ENCODE data around the gene LRRC8C. TPM values are rescaled to one million over a fixed set of nuclear protein-coding genes. Genes with fewer than 3 reads are reported as not detected.

The LRRC8C gene
- total and polyA plus RNA-seq, 2 donors (not counting 1 experiment from before 2014, with no cell fraction given) = 3.9 to 6.8 TPM

- H3K4me1 ChIP-seq (ENCODE audit: control insufficient read depth in 2 of 2, insufficient read depth in 2 of 2, low read length in 2 of 2) = peaks cover 0 to 2% of the 10 kb centered on the region in 2 donors
- H3K4me3 Mint-ChIP-seq = no peak overlapping the region
- H2AFZ ChIP-seq (ENCODE audit: insufficient read depth, low read depth, low read length, poor library complexity, severe bottlenecking) = no peak overlapping the region
- POLR2A ChIA-PET = no interaction called here
- peaks cover 87% of the 10 kb centered on the region for H3K79me2 ChIP-seq (ENCODE audit: control insufficient read depth, insufficient read depth, low read length)
- no peaks in the 10 kb centered on the region for H3K27me3 ChIP-seq (replicated peaks in 1 of 4; ENCODE audit: control extremely low read depth in 1 of 4, control insufficient read depth in 3 of 4, insufficient read depth in 4 of 4, low read length in 3 of 4)
- peaks cover 11% of the 10 kb centered on the region for H3K4me1 Mint-ChIP-seq
- H3K9me3 Mint-ChIP-seq (ENCODE audit: insufficient read depth) = peaks cover 5% of the 10 kb centered on the region
- H3K9me3 ChIP-seq (ENCODE audit: control extremely low read depth in 1 of 3, control insufficient read depth in 2 of 3, insufficient read depth in 1 of 3, low read length in 2 of 3) = peaks cover 0 to 1% (median 0%) of the 10 kb centered on the region in 3 donors
- DNase-seq (no peak), ATAC-seq (ENCODE audit: low read depth) (no peak)
- H3K27ac ChIP-seq (ENCODE audit: low read length in 2 of 2) = no peak overlapping the region
- no peaks in the 10 kb centered on the region for H3K27me3 Mint-ChIP-seq
- H3K4me2 ChIP-seq (replicated peaks; ENCODE audit: low read depth, low read length, poor library complexity, severe bottlenecking) = no peak overlapping the region
- no peak overlapping the region for H3K4me3 ChIP-seq (ENCODE audit: control extremely low read depth in 1 of 5, extremely low read depth in 1 of 5, insufficient read depth in 1 of 5, low read depth in 2 of 5, low read length in 4 of 5)
- H3K9ac ChIP-seq (ENCODE audit: low read length) = no peak overlapping the region
- intact Hi-C loops (cut with micrococcal nuclease) = no loop called here
- CTCF ChIA-PET = no interaction called here
- no peak for TF ChIP-seq EZH2 (IDR thresholded peaks at IDR 0.05; ENCODE audit: borderline replicate concordance, insufficient read depth, low read depth, low read length, poor library complexity, severe bottlenecking)
- no peak for TF ChIP-seq CTCF (IDR thresholded peaks at IDR 0.05)
- H3K27ac Mint-ChIP-seq = no peak overlapping the region
- no peaks in the 10 kb centered on the region for H4K20me1 ChIP-seq (ENCODE audit: control insufficient read depth, insufficient read depth, low read length, poor library complexity, severe bottlenecking)
- no peaks in the 10 kb centered on the region for H3K36me3 ChIP-seq (replicated peaks in 1 of 2; ENCODE audit: control extremely low read depth in 1 of 2, control insufficient read depth in 1 of 2, extremely low read depth in 1 of 2, insufficient read depth in 2 of 2, low read length in 1 of 2)
Measured at GRCh38 chr1:89640440-89640839, 7.5 kb downstream of the LRRC8C start.

GRCh38 chr1:89641781-89642180 is 8.9 kb downstream of the LRRC8C start:
- H3K4me1 ChIP-seq (ENCODE audit: control insufficient read depth in 2 of 2, insufficient read depth in 2 of 2, low read length in 2 of 2) = no peaks in the 10 kb centered on the region
- Mint-ChIP-seq H3K27ac (no peak overlapping the region), H3K4me3 (no peak overlapping the region), H3K9me3 (ENCODE audit: insufficient read depth) (peaks cover 7% of the 10 kb centered on the region), H3K27me3 (no peaks in the 10 kb centered on the region), H3K4me1 (peaks cover 4% of the 10 kb centered on the region)
- H3K36me3 ChIP-seq (replicated peaks in 1 of 2; ENCODE audit: control extremely low read depth in 1 of 2, control insufficient read depth in 1 of 2, extremely low read depth in 1 of 2, insufficient read depth in 2 of 2, low read length in 1 of 2) = no peaks in the 10 kb centered on the region
- no peaks in the 10 kb centered on the region for H4K20me1 ChIP-seq (ENCODE audit: control insufficient read depth, insufficient read depth, low read length, poor library complexity, severe bottlenecking)
- ChIA-PET CTCF (interaction anchor here (0.6 kb wide), 1 partner anchor 163 kb away, joined by 3 read pairs; no protein-coding TSS in a partner anchor), POLR2A (no interaction called here)
- H3K27me3 ChIP-seq (replicated peaks in 1 of 4; ENCODE audit: control extremely low read depth in 1 of 4, control insufficient read depth in 3 of 4, insufficient read depth in 4 of 4, low read length in 3 of 4) = no peaks in the 10 kb centered on the region
- no peak overlapping the region for H3K4me3 ChIP-seq (ENCODE audit: control extremely low read depth in 1 of 5, extremely low read depth in 1 of 5, insufficient read depth in 1 of 5, low read depth in 2 of 5, low read length in 4 of 5)
- DNase-seq (no peak), ATAC-seq (ENCODE audit: low read depth) (no peak)
- WGBS (ENCODE audit: insufficient coverage) = 94% methylated on average over 3 of the region's 4 CpGs
- no peak overlapping the region for H3K27ac ChIP-seq (ENCODE audit: low read length in 2 of 2)
- TF ChIP-seq CTCF (IDR thresholded peaks at IDR 0.05) (no peak), EZH2 (IDR thresholded peaks at IDR 0.05; ENCODE audit: borderline replicate concordance, insufficient read depth, low read depth, low read length, poor library complexity, severe bottlenecking) (no peak)
- H3K9ac ChIP-seq (ENCODE audit: low read length) = no peak overlapping the region
- intact Hi-C loops (cut with micrococcal nuclease) = no loop called here
- H3K4me2 ChIP-seq (replicated peaks; ENCODE audit: low read depth, low read length, poor library complexity, severe bottlenecking) = no peak overlapping the region
- H3K79me2 ChIP-seq (ENCODE audit: control insufficient read depth, insufficient read depth, low read length) = peaks cover 86% of the 10 kb centered on the region
- H2AFZ ChIP-seq (ENCODE audit: insufficient read depth, low read depth, low read length, poor library complexity, severe bottlenecking) = no peak overlapping the region
- H3K9me3 ChIP-seq (ENCODE audit: control extremely low read depth in 1 of 3, control insufficient read depth in 2 of 3, insufficient read depth in 1 of 3, low read length in 2 of 3) = peaks cover 0 to 3% (median 2%) of the 10 kb centered on the region in 3 donors
